Inferior parietal cortex (tissue), 1 donor: ENCODE measurements around the gene SERPINE3.
A peak's percentile ranks its signal among the peaks of the same experiment; 100 is the strongest.

Experiments
- DNase-seq: peaks from one replicate; pipeline ENCODE4 v3.0.0-alpha.2; 2016; ENCODE audit errors: extremely low spot score

SERPINE3 gene

GRCh38 chr13:51328488-51328887 lies 11.0 kb upstream of the SERPINE3 start:
- no peak for DNase-seq

GRCh38 chr13:51329606-51330005 lies 9.9 kb upstream of the SERPINE3 start:
- DNase-seq, result no peak

- peak; percentile 39 for DNase-seq
Observed at GRCh38 chr13:51330791-51331190, 8.7 kb upstream of the SERPINE3 start.

GRCh38 chr13:51331354-51331861 lies 8.1 kb upstream of the SERPINE3 start:
- DNase-seq, result no peak

- DNase-seq, result no peak
Observed at GRCh38 chr13:51332566-51333361, 6.7 kb upstream of the SERPINE3 start.

GRCh38 chr13:51333421-51333820 lies 6.1 kb upstream of the SERPINE3 start:
- DNase-seq, result no peak

- no peak for DNase-seq
Observed at GRCh38 chr13:51333826-51334225, 5.7 kb upstream of the SERPINE3 start.

GRCh38 chr13:51336746-51337145 lies 2.7 kb upstream of the SERPINE3 start:
- DNase-seq, result no peak

- DNase-seq, result no peak
Observed at GRCh38 chr13:51339952-51340732, 651 bp downstream of the SERPINE3 start.

GRCh38 chr13:51341232-51341631 lies 1.7 kb downstream of the SERPINE3 start:
- no peak for DNase-seq

GRCh38 chr13:51341791-51342190 lies 2.3 kb downstream of the SERPINE3 start:
- no peak for DNase-seq

GRCh38 chr13:51342706-51343105 lies 3.2 kb downstream of the SERPINE3 start:
- DNase-seq, result no peak

- no peak for DNase-seq
Observed at GRCh38 chr13:51343475-51343874, 4.0 kb downstream of the SERPINE3 start.

GRCh38 chr13:51346397-51346796 lies 6.9 kb downstream of the SERPINE3 start:
- no peak for DNase-seq

- no peak for DNase-seq
Observed at GRCh38 chr13:51347099-51347498, 7.6 kb downstream of the SERPINE3 start.

- DNase-seq, result no peak
Observed at GRCh38 chr13:51348069-51348967, 8.8 kb downstream of the SERPINE3 start.

- no peak for DNase-seq
Observed at GRCh38 chr13:51349016-51349415, 9.5 kb downstream of the SERPINE3 start.

GRCh38 chr13:51355217-51355616 lies 15.7 kb downstream of the SERPINE3 start:
- DNase-seq, result no peak

GRCh38 chr13:51357928-51358595 lies 18.6 kb downstream of the SERPINE3 start:
- peak; percentile 36 for DNase-seq

GRCh38 chr13:51359352-51359751 lies 19.9 kb downstream of the SERPINE3 start:
- DNase-seq, result no peak

- no peak for DNase-seq
Observed at GRCh38 chr13:51360489-51360888, 21.0 kb downstream of the SERPINE3 start.
